Neutrophil (primary cell): ENCODE data around the gene ZFYVE27.

ENCODE experiments used
- H3K27ac ChIP-seq: fragments of 200-600 bp; sonication (generic); 2 replicates; pipeline ENCODE4 v1.5.1; 2016; ENCODE audit warnings: mild to moderate bottlenecking, moderate library complexity
- H3K27me3 ChIP-seq: fragments of 200-600 bp; sonication (generic); 2 replicates; pipeline ENCODE4 v1.6.0; 2016; ENCODE audit warnings: mild to moderate bottlenecking
- H3K36me3 ChIP-seq: fragments of 200-600 bp; sonication (generic); 2 replicates; pipeline ENCODE4 v1.5.1; 2017
- H3K4me1 ChIP-seq, 2 experiments: fragments of 200-600 bp in 1 of 2; sonication (generic) in 1 of 2; 1 replicate in 1 of 2; 2 replicates in 1 of 2; pipeline versions ENCODE4 v1.5.1 to v1.6.1; 2013 to 2016; ENCODE audit warnings: low read depth in 1 of 2, low read length in 1 of 2, mild to moderate bottlenecking in 1 of 2, moderate library complexity in 1 of 2; ENCODE audit not compliant: control insufficient read depth in 1 of 2, insufficient read depth in 1 of 2
- H3K4me3 ChIP-seq, 2 experiments: fragments of 200-600 bp in 1 of 2; sonication (generic) in 1 of 2; 1 replicate in 1 of 2; 2 replicates in 1 of 2; pipeline ENCODE4 v1.5.1; 2013 to 2016; ENCODE audit warnings: low read depth in 1 of 2, low read length in 1 of 2, mild to moderate bottlenecking in 1 of 2, moderate library complexity in 1 of 2
- H3K9me3 ChIP-seq: fragments of 200-600 bp; sonication (generic); 2 replicates; pipeline ENCODE4 v1.5.1; 2016
- TF ChIP-seq, protein P1 (sequence below): fragments of 200-600 bp; sonication (generic); IDR thresholded peaks from 2 replicates; pipeline ENCODE4 v1.5.1; 2016; ENCODE audit warnings: antibody characterized with exemption

The ZFYVE27 gene

DNA sequence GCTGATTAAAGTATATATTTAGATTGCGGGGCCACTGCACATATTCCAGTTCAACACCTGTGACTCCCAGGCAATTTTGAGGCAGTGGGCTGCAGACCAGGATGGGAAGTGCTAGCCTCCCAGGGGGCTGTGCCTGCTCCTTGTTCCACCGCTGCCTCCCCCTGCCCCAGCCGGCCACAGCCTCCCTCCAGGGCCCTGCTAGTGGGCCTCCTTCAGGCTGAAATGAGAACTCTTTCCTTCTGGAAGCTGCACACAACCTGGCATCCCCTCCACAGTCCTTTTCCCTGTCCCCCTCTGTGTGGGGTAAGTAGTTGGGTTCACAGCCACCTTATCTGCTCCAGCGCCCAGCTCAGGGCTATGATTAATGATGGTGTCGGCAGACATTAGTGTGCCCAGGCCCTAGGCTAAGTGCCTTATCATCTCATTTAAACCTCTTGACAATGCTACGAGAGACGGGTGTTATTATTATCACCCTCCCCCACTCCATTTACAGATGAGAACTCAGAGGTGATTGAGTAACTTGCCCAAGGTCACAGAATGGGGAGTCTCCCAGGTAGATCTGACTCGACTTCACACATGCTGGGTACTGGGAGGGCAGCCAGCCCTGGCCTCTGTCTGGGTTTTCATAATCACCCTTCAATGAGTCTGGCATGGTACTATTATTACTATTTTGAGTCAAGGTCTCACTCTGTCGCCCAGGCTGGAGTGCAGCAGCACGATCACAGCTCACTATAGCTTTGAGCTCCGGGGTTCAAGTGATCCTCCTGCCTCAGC lies 45.7 kb downstream of the ZFYVE27 start:
- Histone ChIP-seq H3K27ac (no peak overlapping the region), H3K27me3 (peaks cover 16% of the 10 kb centered on the region)
- TF ChIP-seq, protein P1, sequence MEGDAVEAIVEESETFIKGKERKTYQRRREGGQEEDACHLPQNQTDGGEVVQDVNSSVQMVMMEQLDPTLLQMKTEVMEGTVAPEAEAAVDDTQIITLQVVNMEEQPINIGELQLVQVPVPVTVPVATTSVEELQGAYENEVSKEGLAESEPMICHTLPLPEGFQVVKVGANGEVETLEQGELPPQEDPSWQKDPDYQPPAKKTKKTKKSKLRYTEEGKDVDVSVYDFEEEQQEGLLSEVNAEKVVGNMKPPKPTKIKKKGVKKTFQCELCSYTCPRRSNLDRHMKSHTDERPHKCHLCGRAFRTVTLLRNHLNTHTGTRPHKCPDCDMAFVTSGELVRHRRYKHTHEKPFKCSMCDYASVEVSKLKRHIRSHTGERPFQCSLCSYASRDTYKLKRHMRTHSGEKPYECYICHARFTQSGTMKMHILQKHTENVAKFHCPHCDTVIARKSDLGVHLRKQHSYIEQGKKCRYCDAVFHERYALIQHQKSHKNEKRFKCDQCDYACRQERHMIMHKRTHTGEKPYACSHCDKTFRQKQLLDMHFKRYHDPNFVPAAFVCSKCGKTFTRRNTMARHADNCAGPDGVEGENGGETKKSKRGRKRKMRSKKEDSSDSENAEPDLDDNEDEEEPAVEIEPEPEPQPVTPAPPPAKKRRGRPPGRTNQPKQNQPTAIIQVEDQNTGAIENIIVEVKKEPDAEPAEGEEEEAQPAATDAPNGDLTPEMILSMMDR, result no peak

DNA sequence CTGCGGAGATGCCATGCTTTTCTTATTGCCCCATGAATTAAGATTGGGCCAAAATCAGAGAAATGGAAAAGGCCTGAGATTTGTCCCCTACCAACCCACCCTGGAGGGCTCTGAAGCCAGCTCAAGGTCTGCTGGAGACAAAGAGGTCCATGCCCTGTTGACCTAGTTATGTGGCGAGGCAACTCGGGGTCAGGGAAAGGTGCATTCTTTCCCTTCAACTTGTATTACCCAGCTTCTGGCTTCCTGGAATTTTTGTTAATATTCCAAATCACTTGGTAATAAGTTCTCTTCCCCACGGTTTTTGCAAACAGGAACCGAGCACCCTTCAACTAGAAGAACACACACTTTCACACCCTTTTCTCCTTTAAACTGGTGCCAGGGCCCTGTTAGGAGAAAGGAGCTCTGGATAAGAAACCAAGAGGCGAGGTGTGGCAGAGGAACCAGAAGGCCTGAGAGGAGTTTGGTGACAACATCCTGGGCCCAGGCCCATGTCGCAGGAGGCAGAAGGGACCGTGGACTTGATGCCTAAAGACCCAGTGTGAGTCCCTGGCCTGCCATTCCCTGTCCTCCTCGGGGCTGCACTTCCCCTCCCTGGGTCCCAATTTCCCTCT lies 47.4 kb downstream of the ZFYVE27 start:
- Histone ChIP-seq H3K36me3 (no peaks in the 10 kb centered on the region), H3K4me1 (no peaks in the 10 kb centered on the region), H3K27me3 (peaks cover 33% of the 10 kb centered on the region), H3K9me3 (no peaks in the 10 kb centered on the region), H3K27ac (no peak overlapping the region), H3K4me3 (no peak overlapping the region)
- TF ChIP-seq, protein P1, result no peak

More for the DNA sequence above, 45.7 kb downstream of the ZFYVE27 start:
- H3K4me3 ChIP-seq, result no peak overlapping the region
- H3K36me3 ChIP-seq, result no peaks in the 10 kb centered on the region
- H3K4me1 ChIP-seq, result no peaks in the 10 kb centered on the region
- H3K9me3 ChIP-seq, result no peaks in the 10 kb centered on the region

DNA sequence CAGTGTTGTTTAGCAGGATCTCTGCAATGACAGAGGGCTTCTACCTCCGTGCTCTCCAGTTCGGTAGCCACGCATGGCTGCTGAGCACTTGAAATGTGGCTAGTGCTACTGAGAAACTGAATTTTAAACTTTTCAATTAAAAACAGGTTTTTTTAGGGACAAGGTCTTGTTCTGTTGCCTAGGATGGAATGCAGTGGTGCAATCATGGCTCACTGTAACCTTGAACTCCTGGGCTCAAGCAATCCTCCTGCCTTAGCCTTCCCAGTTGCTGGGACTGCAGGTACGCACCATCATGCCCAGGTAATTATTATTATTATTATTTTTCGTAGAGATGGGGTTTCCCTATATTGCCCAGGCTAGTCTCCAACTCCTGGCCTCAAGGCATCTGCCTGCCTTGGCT lies 48.3 kb downstream of the ZFYVE27 start:
- Histone ChIP-seq H3K36me3 (no peaks in the 10 kb centered on the region), H3K4me3 (no peak overlapping the region), H3K9me3 (no peaks in the 10 kb centered on the region), H3K27ac (no peak overlapping the region), H3K27me3 (peaks cover 42% of the 10 kb centered on the region), H3K4me1 (no peaks in the 10 kb centered on the region)
- TF ChIP-seq, protein P1, result no peak

DNA sequence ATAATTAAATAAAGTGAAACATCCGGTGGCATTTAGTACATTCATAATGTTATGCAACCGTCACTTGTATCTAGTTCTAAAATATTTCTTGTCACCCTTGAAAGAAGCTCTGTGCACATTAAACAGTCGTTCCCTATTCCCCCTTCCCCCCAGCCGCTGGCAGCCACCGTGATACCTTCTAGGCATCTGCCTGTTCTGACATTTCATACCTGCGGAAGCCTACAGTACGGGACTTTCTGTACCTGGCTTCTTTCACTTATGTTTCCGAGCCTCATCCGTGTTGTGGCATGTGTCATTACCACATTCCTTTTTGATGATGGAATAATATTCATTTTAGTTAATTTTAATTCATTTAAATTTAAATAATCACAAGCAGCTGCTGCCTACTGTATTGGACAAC lies 48.8 kb downstream of the ZFYVE27 start:
- no peaks in the 10 kb centered on the region for H3K9me3 ChIP-seq
- TF ChIP-seq, protein P1, result no peak
- H3K36me3 ChIP-seq, result no peaks in the 10 kb centered on the region
- H3K27me3 ChIP-seq, result peaks cover 46% of the 10 kb centered on the region
- no peaks in the 10 kb centered on the region for H3K4me1 ChIP-seq
- no peak overlapping the region for H3K4me3 ChIP-seq
- H3K27ac ChIP-seq, result no peak overlapping the region

DNA sequence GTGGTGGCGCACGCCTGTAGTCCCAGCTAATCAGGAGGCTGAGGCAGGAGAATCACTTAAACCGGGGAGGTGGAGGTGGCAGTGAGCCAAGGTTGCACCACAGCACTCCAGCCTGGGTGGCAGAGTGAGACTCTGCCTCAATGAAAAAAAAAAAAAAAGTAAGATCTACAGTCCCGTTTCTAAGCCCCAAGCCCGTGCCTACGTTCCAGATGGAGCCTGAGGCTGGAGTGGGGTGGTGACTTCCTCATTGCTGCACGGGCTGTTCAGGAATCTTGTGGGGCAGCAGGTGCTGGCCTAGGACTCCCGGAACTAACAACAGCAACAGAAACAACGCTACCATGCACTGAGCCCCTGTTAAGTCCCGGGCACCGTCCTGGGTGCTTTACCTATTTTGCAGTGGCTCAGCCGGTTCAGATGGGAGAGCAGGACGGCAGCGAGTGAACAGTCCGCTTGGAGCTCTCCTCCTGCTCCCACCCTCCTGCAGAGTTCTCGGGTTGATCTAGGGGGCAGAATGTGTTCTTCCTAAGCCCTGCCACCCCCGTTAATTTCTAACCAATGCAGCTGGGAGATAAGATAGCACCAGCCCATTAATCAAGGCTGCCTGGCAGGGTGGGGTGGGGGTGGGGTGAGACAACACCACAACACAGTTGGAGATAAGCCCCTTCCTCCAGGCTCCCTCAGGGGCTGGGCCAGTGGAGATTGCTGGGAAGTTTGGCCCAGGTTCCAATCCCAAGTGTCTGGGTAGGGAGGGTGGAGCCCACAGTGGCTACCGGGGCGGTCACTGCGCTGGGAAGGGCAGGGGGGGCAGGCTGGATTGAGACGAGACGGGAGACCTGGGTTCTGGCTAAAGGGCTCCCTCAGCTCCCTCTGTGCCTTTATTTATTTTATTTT lies 51.9 kb downstream of the ZFYVE27 start:
- Histone ChIP-seq H3K27ac (no peak overlapping the region), H3K27me3 (peaks cover 58% of the 10 kb centered on the region), H3K36me3 (no peaks in the 10 kb centered on the region), H3K9me3 (no peaks in the 10 kb centered on the region), H3K4me1 (no peaks in the 10 kb centered on the region), H3K4me3 (no peak overlapping the region)
- TF ChIP-seq, protein P1, result no peak
